HG02885 (cell line): Measurements from ENCODE around the gene GPC1.
A peak's percentile ranks its signal among the peaks of the same experiment; 100 is the strongest.

Experiments used
- ATAC-seq: cut with Tn5 transposase; IDR thresholded peaks from one replicate; pipeline ENCODE4 v1.9.1; 2021; ENCODE audit warnings: mild to moderate bottlenecking; ENCODE audit not compliant: unreplicated experiment, poor library complexity

GPC1 gene

GRCh38 chr2:240508832-240509545, 73.5 kb downstream of the GPC1 start:
- no peak for ATAC-seq

GRCh38 chr2:240509667-240510512, 74.4 kb downstream of the GPC1 start:
- ATAC-seq, result no peak

- no peak for ATAC-seq
Observed at GRCh38 chr2:240510513-240511210, 75.2 kb downstream of the GPC1 start.

- ATAC-seq, result no peak
Observed at GRCh38 chr2:240511351-240512108, 76.1 kb downstream of the GPC1 start.

- no peak for ATAC-seq
Observed at GRCh38 chr2:240512109-240512485, 76.6 kb downstream of the GPC1 start.

GRCh38 chr2:240512666-240513535, 77.4 kb downstream of the GPC1 start:
- ATAC-seq, result no peak

GRCh38 chr2:240513549-240514287, 78.3 kb downstream of the GPC1 start:
- ATAC-seq, result peak; percentile 93

- no peak for ATAC-seq
Observed at GRCh38 chr2:240514631-240515030, 79.2 kb downstream of the GPC1 start.

- no peak for ATAC-seq
Observed at GRCh38 chr2:240517342-240517741, 81.9 kb downstream of the GPC1 start.
